Neutrophil (primary cell): Measurements from ENCODE around the gene OOSP3.

Experiments used
- H3K27ac ChIP-seq: fragments of 200-600 bp; sonication (generic); 2 replicates; pipeline ENCODE4 v1.5.1; 2016; ENCODE audit warnings: mild to moderate bottlenecking, moderate library complexity
- H3K27me3 ChIP-seq: fragments of 200-600 bp; sonication (generic); 2 replicates; pipeline ENCODE4 v1.6.0; 2016; ENCODE audit warnings: mild to moderate bottlenecking
- H3K36me3 ChIP-seq: fragments of 200-600 bp; sonication (generic); 2 replicates; pipeline ENCODE4 v1.5.1; 2017
- H3K4me1 ChIP-seq, 2 experiments: fragments of 200-600 bp in 1 of 2; sonication (generic) in 1 of 2; 1 replicate in 1 of 2; 2 replicates in 1 of 2; pipeline versions ENCODE4 v1.5.1 to v1.6.1; 2013 to 2016; ENCODE audit warnings: low read depth in 1 of 2, low read length in 1 of 2, mild to moderate bottlenecking in 1 of 2, moderate library complexity in 1 of 2; ENCODE audit not compliant: control insufficient read depth in 1 of 2, insufficient read depth in 1 of 2
- H3K4me3 ChIP-seq, 2 experiments: fragments of 200-600 bp in 1 of 2; sonication (generic) in 1 of 2; 1 replicate in 1 of 2; 2 replicates in 1 of 2; pipeline ENCODE4 v1.5.1; 2013 to 2016; ENCODE audit warnings: low read depth in 1 of 2, low read length in 1 of 2, mild to moderate bottlenecking in 1 of 2, moderate library complexity in 1 of 2
- H3K9me3 ChIP-seq: fragments of 200-600 bp; sonication (generic); 2 replicates; pipeline ENCODE4 v1.5.1; 2016
- CTCF ChIP-seq: fragments of 200-600 bp; sonication (generic); IDR thresholded peaks from 2 replicates; pipeline ENCODE4 v1.5.1; 2016; ENCODE audit warnings: antibody characterized with exemption

Gene OOSP3

GRCh38 chr11:59894616-59895015 lies 16.0 kb downstream of the OOSP3 start:
- H3K27me3 ChIP-seq = no peaks in the 10 kb centered on the region
- no peak for TF ChIP-seq CTCF
- no peak overlapping the region for H3K4me3 ChIP-seq
- H3K36me3 ChIP-seq = no peaks in the 10 kb centered on the region
- no peaks in the 10 kb centered on the region for H3K9me3 ChIP-seq
- no peak overlapping the region for H3K27ac ChIP-seq
- peaks cover 0 to 3% of the 10 kb centered on the region in 2 experiments for H3K4me1 ChIP-seq

DNA sequence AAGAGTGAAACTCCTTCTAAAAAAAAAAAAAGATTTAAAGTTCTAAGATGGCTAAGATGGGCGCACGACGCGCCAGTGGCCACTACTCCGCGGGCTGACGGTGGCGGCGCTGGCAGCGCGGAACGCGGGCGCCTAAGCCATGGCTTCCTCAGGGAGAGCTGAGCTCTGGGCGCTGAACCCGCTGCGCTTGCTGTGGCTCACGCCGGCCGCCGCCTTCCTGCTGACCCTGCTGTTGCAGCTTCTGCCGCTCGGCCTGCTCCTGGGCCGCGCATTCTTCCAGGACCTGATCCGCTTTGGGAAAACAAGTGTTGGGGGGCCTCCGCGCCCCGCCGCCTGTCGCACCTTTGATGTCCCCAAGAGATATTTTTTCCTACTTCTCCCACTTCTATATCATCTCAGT lies 19.5 kb downstream of the OOSP3 start:
- H3K27ac ChIP-seq = no peak overlapping the region
- peaks cover 0 to 3% of the 10 kb centered on the region in 2 experiments for H3K4me1 ChIP-seq
- H3K9me3 ChIP-seq = no peaks in the 10 kb centered on the region
- H3K36me3 ChIP-seq = no peaks in the 10 kb centered on the region
- no peaks in the 10 kb centered on the region for H3K27me3 ChIP-seq
- no peak overlapping the region for H3K4me3 ChIP-seq
- TF ChIP-seq CTCF = no peak

GRCh38 chr11:59898650-59899049 lies 20.1 kb downstream of the OOSP3 start:
- no peak for TF ChIP-seq CTCF
- no peaks in the 10 kb centered on the region for H3K36me3 ChIP-seq
- H3K4me1 ChIP-seq = peaks cover 0 to 3% of the 10 kb centered on the region in 2 experiments
- H3K27ac ChIP-seq = no peak overlapping the region
- no peak overlapping the region for H3K4me3 ChIP-seq
- no peaks in the 10 kb centered on the region for H3K9me3 ChIP-seq
- no peaks in the 10 kb centered on the region for H3K27me3 ChIP-seq

DNA sequence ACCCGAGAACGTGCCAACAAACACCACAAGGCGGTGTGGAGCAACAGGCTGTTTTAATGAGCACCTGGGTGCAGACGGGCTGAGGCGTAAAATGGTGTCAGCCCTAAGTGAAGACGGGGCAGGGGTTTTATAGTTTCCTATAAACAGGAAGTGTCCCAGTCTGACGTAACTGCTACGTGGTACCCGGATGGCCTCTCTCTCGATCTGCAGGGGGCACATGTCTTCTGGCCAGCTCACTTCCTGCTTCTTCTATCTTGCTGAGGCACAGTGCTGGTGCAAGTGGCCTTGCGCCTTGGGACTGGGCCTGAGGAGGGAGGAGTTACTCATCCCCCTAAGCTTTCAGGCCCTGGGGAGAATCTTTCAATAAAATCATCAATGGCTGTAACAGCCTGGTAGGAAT lies 20.9 kb downstream of the OOSP3 start:
- no peak overlapping the region for H3K4me3 ChIP-seq
- no peaks in the 10 kb centered on the region for H3K27me3 ChIP-seq
- TF ChIP-seq CTCF = no peak
- no peaks in the 10 kb centered on the region for H3K9me3 ChIP-seq
- H3K4me1 ChIP-seq = peaks cover 0 to 3% of the 10 kb centered on the region in 2 experiments
- H3K27ac ChIP-seq = no peak overlapping the region
- H3K36me3 ChIP-seq = no peaks in the 10 kb centered on the region

- Histone ChIP-seq H3K4me3 (no peak overlapping the region), H3K36me3 (no peaks in the 10 kb centered on the region), H3K4me1 (peaks cover 0 to 3% of the 10 kb centered on the region in 2 experiments), H3K27me3 (no peaks in the 10 kb centered on the region), H3K9me3 (no peaks in the 10 kb centered on the region), H3K27ac (no peak overlapping the region)
- no peak for TF ChIP-seq CTCF
These were observed 22.0 kb downstream of the OOSP3 start for GRCh38 chr11:59900366-59901126.
